Ureter (tissue), 1 donor: Measurements from ENCODE around the gene TMEM117. TPM values are rescaled to one million over a fixed set of nuclear protein-coding genes. Genes with fewer than 3 reads are reported as not detected.
"Not testable (repeated sequence)": the region's sequence is repeated elsewhere in the genome, so short reads cannot be mapped to it uniquely, and the experiment has no call there.

ENCODE experiments used
- DNase-seq: peaks from one replicate; pipeline ENCODE4 v3.0.0-alpha.2; 2020; ENCODE audit warnings: low spot score
- total RNA-seq: library from RNA; stranded (reverse); gene quantifications from one replicate; pipeline ENCODE4 v1.2.4, GENCODE V29; 2023
- donor health status: DM: yes; HTN: yes; CAD: no.

TMEM117 gene
- total RNA-seq, 1 donor from 2014 or later: 16.7 TPM

GRCh38 chr12:44377443-44378187 lies 541.7 kb downstream of the TMEM117 start:
- no peak for DNase-seq

GRCh38 chr12:44379113-44379512 lies 543.2 kb downstream of the TMEM117 start:
- not testable (repeated sequence) for DNase-seq

- DNase-seq: no peak
These were observed 544.0 kb downstream of the TMEM117 start for GRCh38 chr12:44379831-44380230.

GRCh38 chr12:44380861-44381260 lies 545.0 kb downstream of the TMEM117 start:
- DNase-seq: no peak

GRCh38 chr12:44381341-44381740 lies 545.5 kb downstream of the TMEM117 start:
- DNase-seq: no peak

- no peak for DNase-seq
These were observed 548.3 kb downstream of the TMEM117 start for GRCh38 chr12:44384136-44384535.

- DNase-seq: no peak
These were observed 550.1 kb downstream of the TMEM117 start for GRCh38 chr12:44385964-44386363.

GRCh38 chr12:44387581-44387980 lies 551.7 kb downstream of the TMEM117 start:
- no peak for DNase-seq

- DNase-seq: no peak
These were observed 553.2 kb downstream of the TMEM117 start for GRCh38 chr12:44389038-44389437.

- DNase-seq: no peak
These were observed 554.0 kb downstream of the TMEM117 start for GRCh38 chr12:44389896-44390295.

- no peak for DNase-seq
These were observed 561.8 kb downstream of the TMEM117 start for GRCh38 chr12:44397631-44398030.

- no peak for DNase-seq
These were observed 567.3 kb downstream of the TMEM117 start for GRCh38 chr12:44403185-44403584.

- no peak for DNase-seq
These were observed 569.4 kb downstream of the TMEM117 start for GRCh38 chr12:44405297-44405696.

GRCh38 chr12:44422559-44422958 lies 586.7 kb downstream of the TMEM117 start:
- DNase-seq: no peak

- no peak for DNase-seq
These were observed 592.9 kb downstream of the TMEM117 start for GRCh38 chr12:44428825-44429224.

- DNase-seq: no peak
These were observed 595.9 kb downstream of the TMEM117 start for GRCh38 chr12:44431647-44432343.

GRCh38 chr12:44433659-44434058 lies 597.8 kb downstream of the TMEM117 start:
- no peak for DNase-seq

- no peak for DNase-seq
These were observed 600.9 kb downstream of the TMEM117 start for GRCh38 chr12:44436756-44437155.

Other genes starting within 250 kb of the TMEM117 start
- gene PUS7L, start 77.3 kb upstream of the TMEM117 start, total RNA-seq: 26.0 TPM
- gene IRAK4, start 77.1 kb upstream of the TMEM117 start, total RNA-seq: 24.6 TPM
- gene TWF1, start 29.8 kb upstream of the TMEM117 start, total RNA-seq: 144 TPM